Ovary (tissue), 3 donors: ENCODE data around the gene PCIF1.

Experiments used
- CTCF ChIP-seq, 3 donors: fragments of 450-650 bp in 2 of 3; fragments of 200-600 bp in 1 of 3; IDR thresholded peaks; one replicate each; pipeline versions ENCODE4 v1.5.1 to v1.8.0; 2016 to 2022; ENCODE audit warnings: antibody characterized with exemption in 3 of 3, mild to moderate bottlenecking in 1 of 3
- EP300 ChIP-seq: sonication (generic); formaldehyde crosslinking; IDR thresholded peaks from one replicate; pipeline ENCODE4 v1.6.1; 2017; ENCODE audit warnings: antibody characterized with exemption
- POLR2A ChIP-seq: fragments of 450-650 bp; IDR thresholded peaks from one replicate; pipeline ENCODE4 v1.6.1; 2017; ENCODE audit warnings: antibody characterized with exemption, mild to moderate bottlenecking, moderate library complexity
- donor health status: DM: no; HTN: no; CAD: no.

GRCh38 chr20:45927071-45927878, 7.2 kb upstream of the PCIF1 start:
- no peak for TF ChIP-seq CTCF (IDR thresholded peaks at IDR 0.05)
- TF ChIP-seq POLR2A, result no peak
- no peak for TF ChIP-seq EP300
